Adrenal gland (tissue), 5 donors: ENCODE results near the gene NEU3.

Experiments
- CTCF ChIP-seq, 6 experiments: fragments of 450-650 bp in 4 of 6; fragments of 200-600 bp in 2 of 6; sonication (generic) in 1 of 6; IDR thresholded peaks; 1 replicate in 5 of 6; 2 replicates in 1 of 6; pipeline versions ENCODE4 v1.5.1 to v1.8.0; 2016 to 2021; ENCODE audit warnings: antibody characterized with exemption in 6 of 6, mild to moderate bottlenecking in 2 of 6, moderate library complexity in 1 of 6
- POLR2A ChIP-seq, 2 donors: fragments of 450-650 bp; IDR thresholded peaks; one replicate each; pipeline ENCODE4 v1.6.1; 2017; ENCODE audit warnings: antibody characterized with exemption in 2 of 2, mild to moderate bottlenecking in 2 of 2, moderate library complexity in 1 of 2
- donor health status: DM: no; HTN: no; CAD: no.

GRCh38 chr11:75032550-75032935 is 43.8 kb downstream of the NEU3 start:
- no peak for TF ChIP-seq CTCF (IDR thresholded peaks at IDR 0.05)
- no peak for TF ChIP-seq POLR2A (IDR thresholded peaks at IDR 0.05)
